Epithelial cell of proximal tubule (primary cell): ENCODE results near the gene PLEKHG3. TPM values are rescaled to one million over a fixed set of nuclear protein-coding genes. Genes with fewer than 3 reads are reported as not detected.

ENCODE experiments used
- DNase-seq: peaks from one replicate; pipeline ENCODE4 v3.0.0-alpha.2; 2011; ENCODE audit warnings: low read depth
- H3K4me3 ChIP-seq: 2 replicates; pipeline ENCODE4 v1.5.1; 2011; ENCODE audit warnings: low read depth, mild to moderate bottlenecking, low read length
- CTCF ChIP-seq: conservative IDR thresholded peaks from 2 replicates; pipeline ENCODE4 v1.5.1; 2012; ENCODE audit warnings: low read depth, mild to moderate bottlenecking, low read length
- total RNA-seq: library from RNA; depleted of rRNA; stranded (reverse); fragments of >200 nt; gene quantifications from 2 replicates; pipeline ENCODE4 v1.2.3, GENCODE V29; 2015

PLEKHG3 gene
- total RNA-seq, 1 donor from 2014 or later, result 48.1 TPM

GRCh38 chr14:64701660-64702059 is 2.6 kb upstream of the PLEKHG3 start:
- no peak overlapping the region for H3K4me3 ChIP-seq
- no peak for DNase-seq
- TF ChIP-seq CTCF, result no peak

- TF ChIP-seq CTCF, result no peak
- no peak overlapping the region for H3K4me3 ChIP-seq
- no peak for DNase-seq
Observed at GRCh38 chr14:64702493-64703394, 1.5 kb upstream of the PLEKHG3 start.

DNA sequence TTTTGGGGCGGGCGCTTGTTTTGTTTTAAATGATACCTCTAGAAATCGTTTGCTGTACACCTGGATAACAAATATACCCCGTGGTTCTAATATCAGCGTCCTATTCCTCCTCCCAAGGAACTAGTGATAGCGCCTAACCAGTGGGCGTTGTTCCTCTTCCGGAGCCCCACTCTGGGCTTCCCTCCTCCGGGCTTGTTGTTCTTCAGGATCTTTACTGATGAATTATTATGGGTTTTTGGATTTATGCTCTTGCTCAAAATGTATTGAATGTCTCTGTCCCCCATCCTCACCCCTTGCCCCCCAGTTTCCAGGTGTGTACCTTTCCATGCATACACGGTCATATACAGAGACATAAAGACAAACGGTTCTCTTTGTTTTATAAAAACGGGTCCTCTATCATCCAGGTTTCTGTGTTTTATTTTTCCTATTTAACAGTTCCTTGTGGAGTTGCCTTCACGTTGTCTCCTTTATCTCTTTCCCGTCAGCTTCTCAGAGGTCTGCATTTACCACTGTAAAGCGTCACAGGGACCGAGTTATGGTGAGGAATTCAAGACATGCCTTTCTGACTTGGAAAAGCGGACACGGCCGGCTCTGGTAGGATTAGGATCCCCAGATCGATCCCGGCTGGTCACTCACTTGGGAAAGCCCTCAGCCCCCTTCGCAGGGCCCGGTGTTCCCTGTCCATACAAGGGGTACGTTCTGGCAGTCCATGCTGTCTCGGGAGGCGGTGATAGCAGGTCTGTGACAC is 655 bp upstream of the PLEKHG3 start:
- DNase-seq, result no peak
- TF ChIP-seq CTCF, result no peak
- peak overlapping the region; percentile 93 for H3K4me3 ChIP-seq

- DNase-seq, result no peak
- peak overlapping the region; percentile 93 for H3K4me3 ChIP-seq
- no peak for TF ChIP-seq CTCF
Observed at GRCh38 chr14:64704743-64705380, 638 bp downstream of the PLEKHG3 start.

GRCh38 chr14:64705381-64706118 is 1.3 kb downstream of the PLEKHG3 start:
- H3K4me3 ChIP-seq, result peak overlapping the region; percentile 93
- no peak for TF ChIP-seq CTCF
- DNase-seq, result no peak

DNA sequence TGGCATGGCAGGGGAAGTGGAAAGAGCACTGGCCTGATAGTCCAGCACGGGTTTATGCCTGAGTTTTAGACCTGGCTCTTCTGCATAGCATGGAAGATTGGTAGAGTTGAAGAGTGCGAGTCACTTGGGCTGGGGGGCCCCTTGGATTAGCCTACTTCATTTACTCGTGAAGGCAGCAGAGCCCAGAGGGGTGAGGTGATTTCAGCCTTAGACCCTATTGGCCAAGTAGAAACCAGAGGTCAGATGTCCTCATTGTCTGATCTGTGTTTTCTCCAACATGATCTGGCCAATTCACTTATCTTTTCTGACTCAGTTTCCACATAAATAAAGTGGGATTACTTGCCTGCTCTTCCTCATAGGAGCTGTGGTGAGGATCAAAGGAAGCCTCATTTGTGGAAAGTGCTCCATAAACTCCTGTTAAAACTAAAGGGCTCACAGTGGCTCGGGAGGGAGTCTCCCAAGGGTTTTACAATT is 1.9 kb downstream of the PLEKHG3 start:
- no peak for TF ChIP-seq CTCF
- no peak for DNase-seq
- peak overlapping the region; percentile 93 for H3K4me3 ChIP-seq
